AG08395 (cell line): ENCODE measurements around the gene PLXNA4.
A peak's percentile ranks its signal among the peaks of the same experiment; 100 is the strongest.

Experiments used
- DNase-seq: peaks from one replicate; pipeline ENCODE4 v3.0.0; 2012; ENCODE audit warnings: mixed read lengths, low spot score

PLXNA4 gene

GRCh38 chr7:132565441-132565840 is 10.8 kb downstream of the PLXNA4 start:
- DNase-seq: no peak

- DNase-seq: no peak
Measured at GRCh38 chr7:132564849-132565248, 11.4 kb downstream of the PLXNA4 start.

GRCh38 chr7:132564090-132564489 is 12.2 kb downstream of the PLXNA4 start:
- no peak for DNase-seq

DNA sequence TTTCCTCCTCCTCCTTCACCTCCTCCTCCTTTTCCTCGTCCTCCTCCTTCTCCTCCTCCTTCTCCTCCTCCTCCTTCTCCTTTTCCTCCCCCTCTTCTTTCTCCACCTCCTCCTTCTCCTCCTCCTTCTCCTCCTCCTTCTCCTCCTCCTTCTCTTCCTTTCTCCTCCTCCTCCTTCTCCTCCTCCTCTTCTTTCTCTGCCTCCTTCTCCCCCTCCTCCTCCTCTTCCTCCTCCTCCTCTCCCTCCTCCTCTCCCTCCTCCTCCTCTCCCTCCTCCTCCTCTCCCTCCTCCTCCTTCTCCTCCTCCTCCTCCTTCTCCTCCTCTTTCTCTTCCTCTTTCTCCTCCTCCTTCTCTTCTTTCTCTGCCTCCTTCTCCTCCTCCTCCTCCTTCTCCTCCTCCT is 13.6 kb downstream of the PLXNA4 start:
- DNase-seq: no peak

DNA sequence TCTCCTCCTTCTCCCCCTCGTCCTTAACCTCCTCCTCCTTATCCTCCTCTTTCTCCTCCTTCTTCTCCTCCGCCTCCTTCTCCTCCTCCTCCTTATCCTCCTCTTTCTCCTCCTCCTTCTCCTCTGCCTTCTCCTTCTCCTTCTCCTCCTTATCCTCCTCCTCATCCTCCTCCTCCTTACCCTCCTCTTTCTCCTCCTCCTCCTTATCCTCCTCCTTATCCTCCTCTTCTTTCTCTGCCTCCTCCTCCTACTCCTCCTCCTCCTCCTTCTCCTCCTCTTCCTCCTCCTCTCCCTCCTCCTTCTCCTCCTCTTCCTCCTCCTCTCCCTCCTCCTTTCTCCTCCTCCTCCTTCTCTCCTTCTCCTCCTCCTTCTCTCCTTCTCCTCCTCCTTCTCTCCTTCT is 14.5 kb downstream of the PLXNA4 start:
- DNase-seq: no peak

GRCh38 chr7:132560825-132561529 is 15.3 kb downstream of the PLXNA4 start:
- no peak for DNase-seq

DNA sequence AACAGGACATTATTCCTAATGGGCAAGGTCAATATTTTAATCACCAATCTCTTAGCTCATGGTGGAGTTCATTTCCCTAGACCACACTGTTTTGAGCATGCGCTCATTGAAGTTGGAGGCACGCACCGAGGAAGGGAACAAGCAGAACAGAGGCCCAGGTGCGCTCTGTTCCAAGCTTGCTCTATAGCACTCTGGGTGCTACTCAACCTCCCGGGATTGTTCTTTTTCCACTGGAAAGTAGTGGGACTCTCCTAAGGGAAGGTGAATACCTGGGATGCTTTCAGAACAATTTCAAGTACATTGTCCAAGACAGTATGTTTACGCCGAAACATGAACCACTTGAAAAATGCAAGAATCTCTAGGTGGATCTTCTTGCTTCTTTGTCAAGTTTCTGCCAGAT is 16.2 kb downstream of the PLXNA4 start:
- no peak for DNase-seq

DNA sequence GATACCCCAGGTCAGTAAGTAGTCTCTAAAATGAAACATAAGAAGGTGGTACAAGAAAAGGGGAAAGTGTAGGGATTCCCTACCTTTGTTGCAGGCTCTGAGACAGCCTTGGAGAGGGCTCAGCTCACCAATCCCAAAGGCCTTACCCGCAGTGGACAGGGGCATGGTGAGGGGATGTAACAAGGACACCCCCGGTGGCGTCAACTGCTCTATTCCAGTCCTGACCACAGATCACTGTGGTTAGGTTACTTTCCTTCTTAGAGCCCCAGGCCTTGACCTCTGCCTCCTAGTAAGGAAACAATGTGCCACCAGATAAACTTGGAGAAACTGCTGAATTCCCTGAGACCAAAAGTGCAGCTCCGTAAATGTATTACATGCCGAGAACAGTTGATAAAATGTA is 17.5 kb downstream of the PLXNA4 start:
- no peak for DNase-seq

GRCh38 chr7:132557489-132558044 is 18.7 kb downstream of the PLXNA4 start:
- no peak for DNase-seq

GRCh38 chr7:132554446-132554845 is 21.8 kb downstream of the PLXNA4 start:
- no peak for DNase-seq

DNA sequence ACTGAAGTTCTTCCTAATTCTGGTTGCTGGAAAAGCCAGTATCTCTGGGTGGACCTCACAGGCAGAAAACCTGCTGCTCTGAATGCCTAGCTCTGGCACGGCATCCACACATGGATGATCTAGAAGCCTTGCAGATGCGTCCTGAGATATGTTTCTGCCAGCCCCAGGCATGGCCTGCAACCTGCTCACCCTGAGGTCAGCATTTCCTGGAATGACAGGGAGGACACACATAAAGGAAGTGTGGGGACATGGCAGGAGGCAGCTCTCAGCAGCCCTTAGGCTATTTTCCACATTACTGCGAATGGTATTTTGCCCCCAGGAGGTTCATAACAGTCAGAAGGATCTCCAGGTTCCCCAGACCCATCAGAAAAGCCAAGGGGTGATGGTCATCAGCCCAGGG is 23.2 kb downstream of the PLXNA4 start:
- DNase-seq: no peak

- no peak for DNase-seq
Measured at GRCh38 chr7:132551886-132552285, 24.4 kb downstream of the PLXNA4 start.

DNA sequence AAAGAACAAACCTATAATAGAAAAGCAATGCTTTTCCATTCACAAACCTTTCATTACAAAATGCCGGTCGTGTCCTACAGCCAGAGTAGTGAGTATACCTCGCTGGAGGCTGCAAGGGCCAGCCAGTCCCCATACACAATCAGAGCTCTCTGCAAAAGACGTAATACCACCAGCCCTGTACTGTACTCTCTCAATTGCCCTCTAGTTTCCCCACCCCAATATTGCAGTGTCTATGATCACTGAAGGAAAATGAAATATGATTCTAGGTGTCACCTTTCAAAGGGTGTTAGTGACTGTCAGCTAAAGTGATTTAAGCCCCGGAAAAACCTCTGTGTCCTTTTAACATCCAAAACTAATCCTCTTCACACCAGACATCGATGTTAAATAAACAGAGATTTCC is 24.8 kb downstream of the PLXNA4 start:
- no peak for DNase-seq

- DNase-seq: peak; percentile 23
Measured at GRCh38 chr7:132548489-132549078, 27.7 kb downstream of the PLXNA4 start.

DNA sequence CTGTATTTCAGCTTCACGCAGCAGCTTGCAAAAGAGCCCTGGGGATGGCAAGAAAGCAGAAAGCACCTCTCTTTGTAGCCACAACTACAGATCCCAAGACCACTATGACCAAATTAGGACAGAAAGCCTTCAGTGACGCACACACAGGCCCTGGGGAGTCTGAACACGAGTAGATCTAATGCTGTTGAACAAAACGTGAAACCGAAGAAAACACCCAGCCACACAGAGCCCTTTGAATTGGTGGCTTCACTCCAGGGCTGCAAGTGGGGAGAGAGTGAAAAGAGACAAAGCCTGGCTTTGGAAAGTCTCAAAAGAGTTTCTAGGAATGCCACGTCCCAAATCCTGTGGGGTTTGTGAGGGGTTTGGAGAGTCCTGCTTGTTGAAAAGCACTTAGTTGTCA is 28.4 kb downstream of the PLXNA4 start:
- no peak for DNase-seq

- peak; percentile 30 for DNase-seq
Measured at GRCh38 chr7:132546366-132547127, 29.7 kb downstream of the PLXNA4 start.

DNA sequence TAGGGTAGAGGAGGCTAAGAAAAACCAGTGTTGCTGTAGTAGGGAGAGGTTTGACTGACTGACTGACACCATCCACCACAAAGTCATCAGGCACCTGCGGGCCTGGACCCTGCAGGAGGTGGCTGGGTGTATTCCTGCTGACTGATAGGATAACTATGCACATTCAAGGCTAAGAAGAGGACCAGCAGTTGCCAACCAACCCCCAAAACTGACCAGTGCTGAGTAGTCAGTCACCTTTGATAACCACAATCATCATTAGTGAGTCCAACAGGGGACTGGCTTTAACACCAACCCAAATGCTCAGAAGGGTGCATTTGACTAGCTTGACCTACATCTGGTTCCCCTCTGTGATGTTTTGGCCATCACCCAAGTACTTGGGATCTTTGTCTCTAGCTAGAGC is 30.5 kb downstream of the PLXNA4 start:
- no peak for DNase-seq

DNA sequence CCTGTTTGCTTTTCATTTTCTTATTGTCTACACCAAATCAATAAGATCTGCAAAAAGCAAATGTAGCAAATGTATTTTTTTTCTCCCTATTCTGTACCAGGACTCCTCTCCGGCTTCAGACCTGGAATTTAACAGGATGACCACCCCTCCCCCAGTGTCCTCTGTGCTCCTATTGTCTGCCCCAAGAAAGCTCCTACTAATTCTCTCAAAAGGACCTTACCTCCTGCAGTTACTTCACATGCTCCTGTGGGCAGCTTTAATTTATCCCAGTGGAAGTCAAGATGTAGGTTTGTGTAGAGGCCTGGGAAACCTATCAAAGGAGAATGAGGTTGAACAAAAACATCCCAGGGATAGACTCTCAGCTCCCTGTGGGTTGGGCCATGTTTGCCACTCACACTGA is 31.3 kb downstream of the PLXNA4 start:
- DNase-seq: no peak

DNA sequence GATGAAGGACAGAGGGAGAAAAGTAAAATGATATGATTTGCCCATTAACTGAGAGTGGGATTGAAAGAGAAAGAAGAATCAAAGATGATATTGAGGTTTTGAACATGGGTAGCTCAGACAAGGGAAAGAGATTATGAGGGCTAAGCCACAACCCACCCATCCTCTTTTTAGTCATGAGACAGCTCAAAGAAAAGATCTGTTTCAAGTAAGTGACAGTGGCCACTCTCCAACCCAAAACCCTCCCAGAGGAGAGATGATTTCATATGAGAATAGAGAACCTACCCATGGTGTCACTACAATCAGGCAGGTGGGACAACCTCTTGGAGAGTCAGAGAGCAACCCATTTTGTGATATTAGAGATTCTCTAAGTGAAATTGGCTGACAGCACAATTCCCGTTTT is 32.2 kb downstream of the PLXNA4 start:
- no peak for DNase-seq

GRCh38 chr7:132542895-132543294 is 33.4 kb downstream of the PLXNA4 start:
- no peak for DNase-seq

- DNase-seq: no peak
Measured at GRCh38 chr7:132541656-132542055, 34.6 kb downstream of the PLXNA4 start.

DNA sequence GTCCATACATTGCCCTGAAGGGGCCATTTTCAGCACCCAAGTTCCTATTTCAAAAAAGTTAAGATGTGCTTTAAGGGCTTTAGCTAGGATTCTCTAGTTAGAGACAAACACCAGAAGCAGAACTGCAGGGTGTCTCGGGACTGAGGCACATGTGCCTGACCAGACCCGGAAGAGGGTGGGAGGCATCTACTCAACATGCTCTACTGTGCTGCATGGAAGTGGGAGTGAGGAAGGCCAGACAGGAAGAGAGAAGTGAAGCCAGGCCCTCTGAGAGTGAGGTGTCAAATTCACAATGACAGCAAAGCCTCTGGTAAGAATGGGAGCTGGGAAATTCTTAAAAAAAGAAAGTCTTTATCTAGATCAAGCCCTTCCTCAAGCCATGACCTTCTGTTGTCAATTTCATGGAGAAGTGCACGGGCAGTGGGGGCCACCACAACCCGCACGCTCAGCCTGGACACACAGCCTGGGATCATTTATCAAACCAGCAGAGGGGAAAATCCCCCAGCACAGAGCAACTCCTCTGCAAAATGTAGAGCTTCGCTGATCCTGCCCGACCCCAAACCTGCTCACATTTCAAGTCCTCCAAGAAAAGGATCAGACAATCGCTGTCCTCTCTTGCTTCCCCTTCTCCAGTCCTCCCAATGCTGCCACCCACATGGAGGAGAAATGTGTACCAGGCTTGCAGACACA is 38.7 kb downstream of the PLXNA4 start:
- no peak for DNase-seq
